ENCODE data around the gene MEGF8.

DNA sequence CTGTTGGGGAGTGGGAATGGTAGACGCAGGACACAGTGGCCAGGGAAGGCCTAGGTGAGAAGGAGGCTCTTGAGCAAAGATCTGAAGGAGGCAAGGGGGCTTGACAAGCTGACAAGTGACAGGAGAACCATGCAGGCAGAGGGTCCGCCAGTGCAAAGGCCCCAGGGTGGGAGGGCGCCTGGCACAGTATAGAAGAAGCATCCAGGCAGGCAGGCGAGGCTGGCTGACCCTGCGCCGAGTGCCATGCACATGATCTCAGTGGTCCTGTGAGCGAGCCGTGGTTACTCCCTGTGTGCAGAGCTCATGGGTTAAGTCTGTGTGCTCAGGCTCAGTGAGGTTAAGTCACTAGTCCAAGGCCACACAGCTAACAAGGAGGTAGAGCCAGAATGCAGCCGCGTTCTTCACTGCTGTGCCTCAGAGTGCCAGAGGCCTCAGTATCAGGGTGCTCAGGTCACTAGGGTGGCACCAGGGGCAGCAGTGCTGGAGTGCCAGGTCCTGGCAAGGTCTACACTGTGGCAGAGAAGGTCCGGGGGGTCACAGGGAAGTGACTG lies 49.5 kb downstream of the MEGF8 start:
- TF ChIP-seq GATA2 (IDR thresholded peaks at IDR 0.05; ENCODE audit: low read depth, low read length) (no peak), GATA3 (IDR thresholded peaks at IDR 0.05; ENCODE audit: low read depth, low read length) (no peak)

All from SH-SY5Y (cell line).